ENCODE measurements around the gene CCR8.

DNA sequence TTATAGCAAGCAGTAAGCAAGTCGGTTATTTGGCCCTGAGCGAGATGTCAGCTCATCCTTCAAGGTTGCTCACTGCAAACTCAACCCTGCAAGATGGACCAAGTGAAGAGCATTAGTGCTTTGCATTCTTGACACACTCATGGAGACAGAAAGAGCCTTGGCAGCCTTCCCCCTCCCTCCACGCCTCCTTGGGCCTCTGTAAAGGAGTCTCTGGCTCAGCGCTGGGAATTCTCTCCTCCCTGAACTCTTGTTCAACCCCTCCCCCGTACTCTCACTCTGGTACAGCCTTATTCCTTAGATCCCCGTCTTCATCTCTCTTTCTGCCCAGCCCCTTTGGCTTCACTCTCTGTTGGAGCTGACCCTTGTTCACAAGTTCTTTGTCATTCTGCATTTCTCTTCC lies 47.5 kb upstream of the CCR8 start:
- TF ChIP-seq POLR2AphosphoS5 (IDR thresholded peaks at IDR 0.05) = no peak
- TF ChIP-seq, protein P1, sequence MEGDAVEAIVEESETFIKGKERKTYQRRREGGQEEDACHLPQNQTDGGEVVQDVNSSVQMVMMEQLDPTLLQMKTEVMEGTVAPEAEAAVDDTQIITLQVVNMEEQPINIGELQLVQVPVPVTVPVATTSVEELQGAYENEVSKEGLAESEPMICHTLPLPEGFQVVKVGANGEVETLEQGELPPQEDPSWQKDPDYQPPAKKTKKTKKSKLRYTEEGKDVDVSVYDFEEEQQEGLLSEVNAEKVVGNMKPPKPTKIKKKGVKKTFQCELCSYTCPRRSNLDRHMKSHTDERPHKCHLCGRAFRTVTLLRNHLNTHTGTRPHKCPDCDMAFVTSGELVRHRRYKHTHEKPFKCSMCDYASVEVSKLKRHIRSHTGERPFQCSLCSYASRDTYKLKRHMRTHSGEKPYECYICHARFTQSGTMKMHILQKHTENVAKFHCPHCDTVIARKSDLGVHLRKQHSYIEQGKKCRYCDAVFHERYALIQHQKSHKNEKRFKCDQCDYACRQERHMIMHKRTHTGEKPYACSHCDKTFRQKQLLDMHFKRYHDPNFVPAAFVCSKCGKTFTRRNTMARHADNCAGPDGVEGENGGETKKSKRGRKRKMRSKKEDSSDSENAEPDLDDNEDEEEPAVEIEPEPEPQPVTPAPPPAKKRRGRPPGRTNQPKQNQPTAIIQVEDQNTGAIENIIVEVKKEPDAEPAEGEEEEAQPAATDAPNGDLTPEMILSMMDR (IDR thresholded peaks at IDR 0.05) = no peak
- no peak for TF ChIP-seq POLR2A (IDR thresholded peaks at IDR 0.05)
- TF ChIP-seq EP300 (IDR thresholded peaks at IDR 0.05) = no peak
